HepG2 (cell line): ENCODE results near the gene HIF3A. TPM values are rescaled to one million over a fixed set of nuclear protein-coding genes. Genes with fewer than 3 reads are reported as not detected.

ENCODE experiments used
- ATF2 ChIP-seq: sonication (generic); formaldehyde crosslinking; IDR thresholded peaks from 2 replicates; pipeline ENCODE4 v1.4.0; 2020; ENCODE audit warnings: missing genetic modification reagents
- CAMTA2 ChIP-seq: sonication (generic); formaldehyde crosslinking; IDR thresholded peaks from 2 replicates; pipeline ENCODE4 v1.4.0; 2020; ENCODE audit warnings: mild to moderate bottlenecking, missing genetic modification reagents, borderline replicate concordance
- CBX5 ChIP-seq: sonication (generic); formaldehyde crosslinking; IDR thresholded peaks from 2 replicates; pipeline ENCODE4 v1.4.0; 2020; ENCODE audit warnings: missing genetic modification reagents, borderline replicate concordance
- E2F5 ChIP-seq: sonication (generic); formaldehyde crosslinking; conservative IDR thresholded peaks from 2 replicates; pipeline ENCODE4 v1.4.0; 2020; ENCODE audit warnings: missing genetic modification reagents
- FOXK1 ChIP-seq: sonication (generic); formaldehyde crosslinking; IDR thresholded peaks from 2 replicates; pipeline ENCODE4 v1.4.0; 2020; ENCODE audit warnings: low read depth, missing genetic modification reagents, borderline replicate concordance
- HOXA3 ChIP-seq: sonication (generic); formaldehyde crosslinking; IDR thresholded peaks from 2 replicates; pipeline ENCODE4 v1.5.0; 2020; ENCODE audit warnings: missing genetic modification reagents
- NFYC ChIP-seq: IDR thresholded peaks from 2 replicates; pipeline ENCODE4 v1.6.1; 2016; ENCODE audit warnings: missing genetic modification reagents, missing compliant biosample characterization
- NONO ChIP-seq, 2 experiments: fragments of 450-650 bp in 1 of 2; sonication (generic) in 1 of 2; formaldehyde crosslinking in 1 of 2; IDR thresholded peaks in 1 of 2; conservative IDR thresholded peaks in 1 of 2; 2 replicates each; pipeline versions ENCODE4 v1.6.1 to v1.8.0; 2017 to 2022; ENCODE audit warnings: mild to moderate bottlenecking in 1 of 2, missing genetic modification reagents in 1 of 2, moderate library complexity in 1 of 2
- RBFOX2 ChIP-seq: fragments of 200-400 bp; formaldehyde crosslinking; IDR thresholded peaks from 2 replicates; pipeline ENCODE4 v1.6.1; 2017; ENCODE audit warnings: low read depth, mild to moderate bottlenecking, low read length
- REPIN1 ChIP-seq: sonication (generic); formaldehyde crosslinking; IDR thresholded peaks from 2 replicates; pipeline ENCODE4 v1.8.0; 2022; ENCODE audit warnings: missing genetic modification reagents, low read depth, mild to moderate bottlenecking, borderline replicate concordance
- SALL2 ChIP-seq: sonication (generic); formaldehyde crosslinking; IDR thresholded peaks from 2 replicates; pipeline ENCODE4 v1.8.1; 2023; ENCODE audit warnings: mild to moderate bottlenecking, missing genetic modification reagents, inconsistent platforms
- SRSF1 ChIP-seq: fragments of 200-400 bp; formaldehyde crosslinking; optimal IDR thresholded peaks from 2 replicates; pipeline ENCODE3; 2017; ENCODE audit warnings: mild to moderate bottlenecking, low read depth, low read length, moderate library complexity
- ZBTB26 ChIP-seq: IDR thresholded peaks from 2 replicates; pipeline ENCODE4 v1.6.1; 2016; ENCODE audit warnings: missing compliant biosample characterization, missing genetic modification reagents, borderline replicate concordance
- ZFY ChIP-seq: sonication (generic); formaldehyde crosslinking; IDR thresholded peaks from 2 replicates; pipeline ENCODE4 v1.4.0; 2020; ENCODE audit warnings: missing genetic modification reagents
- ZNF761 ChIP-seq: sonication (generic); formaldehyde crosslinking; conservative IDR thresholded peaks from 2 replicates; pipeline ENCODE4 v1.4.0; 2020; ENCODE audit warnings: mild to moderate bottlenecking, missing genetic modification reagents
- ZNF770 ChIP-seq: sonication (generic); formaldehyde crosslinking; IDR thresholded peaks from 2 replicates; pipeline ENCODE4 v1.5.0; 2020; ENCODE audit warnings: mild to moderate bottlenecking, missing genetic modification reagents
- ZNF781 ChIP-seq: sonication (generic); formaldehyde crosslinking; IDR thresholded peaks from 2 replicates; pipeline ENCODE4 v1.5.1; 2020; ENCODE audit warnings: borderline replicate concordance, mild to moderate bottlenecking, missing genetic modification reagents; ENCODE audit errors: not compliant biosample characterization
- ZSCAN21 ChIP-seq: sonication (generic); formaldehyde crosslinking; IDR thresholded peaks from 2 replicates; pipeline ENCODE4 v1.8.0; 2022; ENCODE audit warnings: mild to moderate bottlenecking, missing genetic modification reagents, moderate library complexity, borderline replicate concordance
- polyA plus RNA-seq, 8 experiments: library from polyadenylated mRNA; depleted of rRNA in 3 of 8; stranded (reverse) in 7 of 8; unstranded in 1 of 8; fragments of >200 nt; fragmentation: Illumina TruSeq in 4 of 8; extraction: Trizol in 4 of 8; gene quantifications; 2 replicates each; pipeline versions ENCODE4 v1.2.1 to v1.2.3, GENCODE V29; 2011 to 2016; ENCODE audit warnings: low read depth in 4 of 8, missing spikeins in 1 of 8, mixed read lengths in 1 of 8; ENCODE audit not compliant: insufficient read depth in 1 of 8
- total RNA-seq, 5 experiments: library from RNA; depleted of rRNA; stranded (reverse); fragments of >200 nt; fragmentation: Illumina TruSeq; extraction: Trizol; gene quantifications; 2 replicates each; pipeline ENCODE4 v1.2.3, GENCODE V29; 2016; ENCODE audit warnings: low read depth in 1 of 5

The HIF3A gene
- total and polyA plus RNA-seq, 2 of the 13 experiments (the other 11 are each of a cell fraction or from before 2014, with no cell fraction given): 0.09 to 0.22 TPM

GRCh38 chr19:46346821-46347571 is 50.2 kb downstream of the HIF3A start, which contains the start of gene PPP5C (continued):
- TF ChIP-seq ZBTB26: peak; percentile 46; the same call in 1 of the 2 replicates
- peak; percentile 45; the same call in 1 of the 2 replicates for TF ChIP-seq CBX5 (CRISPR knock-in tag)
- peak; percentile 93 for TF ChIP-seq RBFOX2
- peak; percentile 56; the same call in 1 of the 2 replicates for TF ChIP-seq E2F5 (CRISPR knock-in tag)
- TF ChIP-seq SRSF1: peak; percentile 52
- peak; percentile 24 for TF ChIP-seq ZNF781
- TF ChIP-seq ZNF770 (CRISPR knock-in tag): peak; percentile 41; the same call in 1 of the 2 replicates
- peak; percentile 71 for TF ChIP-seq ZFY (CRISPR knock-in tag)
- peak; percentile 21 for TF ChIP-seq SALL2 (CRISPR knock-in tag)
- TF ChIP-seq ZSCAN21 (CRISPR knock-in tag): 0 out of 2 replicates have a peak, but pooled peaks have one; percentile 72
- no peak; the same call in 1 of the 2 replicates for TF ChIP-seq ZNF761 (CRISPR knock-in tag)
- TF ChIP-seq NONO (IDR thresholded peaks at IDR 0.05): no peak
- 0 out of 2 replicates have a peak, but pooled peaks have one; percentile 56 for TF ChIP-seq NONO (CRISPR knock-in tag; conservative IDR thresholded peaks at IDR 0.05)
- peak; percentile 13; the same call in 1 of the 2 replicates for TF ChIP-seq FOXK1 (CRISPR knock-in tag)
- TF ChIP-seq CAMTA2: peak; percentile 68; the same call in 1 of the 2 replicates
- TF ChIP-seq REPIN1: peak; percentile 45; the same call in 1 of the 2 replicates
- peak; percentile 32; the same call in 1 of the 2 replicates for TF ChIP-seq ATF2 (CRISPR knock-in tag)
- TF ChIP-seq HOXA3: peak; percentile 43; the same call in 1 of the 2 replicates
- peak; percentile 52 for TF ChIP-seq NFYC (CRISPR knock-in tag)
